C4-2B (cell line): ENCODE measurements around the gene MRC2.
"Not testable (repeated sequence)": the region's sequence is repeated elsewhere in the genome, so short reads cannot be mapped to it uniquely, and the experiment has no call there.

Experiments
- ZFX ChIP-seq: fragments of 450-650 bp; IDR thresholded peaks from 2 replicates; pipeline ENCODE4 v1.6.1; 2017
- TF ChIP-seq, protein P1 (sequence below): fragments of 450-650 bp; conservative IDR thresholded peaks from 2 replicates; pipeline ENCODE4 v1.5.1; 2017; ENCODE audit warnings: mild to moderate bottlenecking

DNA sequence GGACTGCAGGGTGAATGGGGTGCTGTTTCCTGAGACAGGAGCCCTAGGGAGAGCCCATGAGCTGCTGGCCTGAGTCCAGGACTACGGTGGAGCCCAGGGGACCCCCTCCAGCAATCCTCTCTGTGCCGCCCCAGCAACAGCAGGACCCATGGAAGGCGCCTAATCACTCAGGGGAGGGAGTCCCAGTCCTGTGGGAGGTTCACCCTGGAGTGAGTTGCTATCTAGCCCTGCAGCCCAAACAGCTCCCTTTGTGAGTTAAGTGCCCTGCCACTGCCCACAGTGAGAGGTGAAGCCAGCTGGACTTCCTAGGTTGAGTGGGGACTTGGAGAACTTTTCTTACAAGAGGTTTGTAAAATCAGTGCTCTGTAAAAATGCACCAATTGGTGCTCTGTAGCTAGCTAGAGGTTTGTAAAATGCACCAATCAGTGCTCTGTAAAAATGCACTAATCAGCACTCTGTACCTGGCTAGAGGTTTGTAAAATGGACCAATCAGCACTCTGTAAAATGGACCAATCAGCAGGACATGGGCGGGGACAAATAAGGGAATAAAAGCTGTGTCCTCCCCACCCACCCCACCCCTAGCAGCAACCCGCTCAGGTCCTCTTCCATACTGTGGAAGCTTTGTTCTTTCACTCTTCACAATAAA lies 67.7 kb downstream of the MRC2 start:
- TF ChIP-seq, protein P1, sequence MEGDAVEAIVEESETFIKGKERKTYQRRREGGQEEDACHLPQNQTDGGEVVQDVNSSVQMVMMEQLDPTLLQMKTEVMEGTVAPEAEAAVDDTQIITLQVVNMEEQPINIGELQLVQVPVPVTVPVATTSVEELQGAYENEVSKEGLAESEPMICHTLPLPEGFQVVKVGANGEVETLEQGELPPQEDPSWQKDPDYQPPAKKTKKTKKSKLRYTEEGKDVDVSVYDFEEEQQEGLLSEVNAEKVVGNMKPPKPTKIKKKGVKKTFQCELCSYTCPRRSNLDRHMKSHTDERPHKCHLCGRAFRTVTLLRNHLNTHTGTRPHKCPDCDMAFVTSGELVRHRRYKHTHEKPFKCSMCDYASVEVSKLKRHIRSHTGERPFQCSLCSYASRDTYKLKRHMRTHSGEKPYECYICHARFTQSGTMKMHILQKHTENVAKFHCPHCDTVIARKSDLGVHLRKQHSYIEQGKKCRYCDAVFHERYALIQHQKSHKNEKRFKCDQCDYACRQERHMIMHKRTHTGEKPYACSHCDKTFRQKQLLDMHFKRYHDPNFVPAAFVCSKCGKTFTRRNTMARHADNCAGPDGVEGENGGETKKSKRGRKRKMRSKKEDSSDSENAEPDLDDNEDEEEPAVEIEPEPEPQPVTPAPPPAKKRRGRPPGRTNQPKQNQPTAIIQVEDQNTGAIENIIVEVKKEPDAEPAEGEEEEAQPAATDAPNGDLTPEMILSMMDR: not testable (repeated sequence)
- not testable (repeated sequence) for TF ChIP-seq ZFX
